Measurements from ENCODE around the gene IL27RA.
A peak's percentile ranks its signal among the peaks of the same experiment; 100 is the strongest.

Gene IL27RA

GRCh38 chr19:14031719-14032480, at the start of gene IL27RA:
Gene IL27RA (plus strand): TSS chr19:14031762. CDS start chr19:14031873, 111 bp downstream.
- peak; percentile 48 to 76 (median 65) for DNase-seq

DNA sequence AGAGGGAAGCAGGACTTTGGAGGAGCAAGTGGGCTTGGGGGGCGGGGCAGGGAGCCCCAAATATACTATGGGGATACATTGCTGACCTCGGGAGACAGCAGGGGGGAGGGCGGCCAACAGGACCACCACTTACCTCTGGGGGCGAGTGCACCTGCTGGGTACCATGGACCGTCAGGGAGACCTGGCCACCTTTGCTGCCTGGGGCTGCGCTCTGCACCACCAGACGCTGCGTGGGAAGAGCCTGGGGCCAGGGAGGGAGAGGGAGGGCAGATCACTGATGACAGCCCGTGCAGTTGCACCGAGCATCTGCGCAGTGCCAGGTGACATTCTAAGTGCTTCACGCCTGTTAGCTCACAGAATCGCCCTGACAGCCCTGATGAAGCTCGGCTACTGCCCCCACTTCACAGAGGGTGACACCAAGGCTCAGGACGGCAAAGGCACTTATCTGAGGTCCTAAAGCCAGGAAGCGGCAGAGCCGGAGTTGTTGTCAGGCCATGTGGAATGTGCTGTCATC, 49.5 kb upstream of the IL27RA start:
- DNase-seq: no peak

GRCh38 chr19:13982773-13983172, 48.8 kb upstream of the IL27RA start:
- DNase-seq: no peak

GRCh38 chr19:13983213-13983889, 48.2 kb upstream of the IL27RA start:
- DNase-seq: peak in 2 of 4 experiments; percentile 21 to 37

DNA sequence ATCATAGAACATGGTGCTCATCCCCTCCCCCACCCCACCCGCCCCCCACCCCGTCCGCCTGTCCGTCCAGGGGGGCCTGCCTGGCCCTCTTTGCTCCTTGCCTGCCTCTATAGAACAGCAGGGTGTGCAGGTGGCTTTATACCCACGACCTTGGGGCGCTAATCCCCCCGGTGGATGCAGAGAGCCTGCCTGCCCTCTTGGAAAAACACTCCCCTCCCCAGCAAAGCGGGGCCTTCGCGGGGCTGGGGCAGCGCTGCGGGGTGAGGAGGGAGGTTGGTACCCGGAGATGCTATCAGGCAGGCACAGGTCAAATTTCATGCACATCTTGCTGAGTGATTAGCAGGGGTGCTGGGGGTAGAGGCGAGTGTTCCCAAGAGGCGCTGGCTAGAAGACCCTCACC, 47.4 kb upstream of the IL27RA start:
- no peak for DNase-seq

DNA sequence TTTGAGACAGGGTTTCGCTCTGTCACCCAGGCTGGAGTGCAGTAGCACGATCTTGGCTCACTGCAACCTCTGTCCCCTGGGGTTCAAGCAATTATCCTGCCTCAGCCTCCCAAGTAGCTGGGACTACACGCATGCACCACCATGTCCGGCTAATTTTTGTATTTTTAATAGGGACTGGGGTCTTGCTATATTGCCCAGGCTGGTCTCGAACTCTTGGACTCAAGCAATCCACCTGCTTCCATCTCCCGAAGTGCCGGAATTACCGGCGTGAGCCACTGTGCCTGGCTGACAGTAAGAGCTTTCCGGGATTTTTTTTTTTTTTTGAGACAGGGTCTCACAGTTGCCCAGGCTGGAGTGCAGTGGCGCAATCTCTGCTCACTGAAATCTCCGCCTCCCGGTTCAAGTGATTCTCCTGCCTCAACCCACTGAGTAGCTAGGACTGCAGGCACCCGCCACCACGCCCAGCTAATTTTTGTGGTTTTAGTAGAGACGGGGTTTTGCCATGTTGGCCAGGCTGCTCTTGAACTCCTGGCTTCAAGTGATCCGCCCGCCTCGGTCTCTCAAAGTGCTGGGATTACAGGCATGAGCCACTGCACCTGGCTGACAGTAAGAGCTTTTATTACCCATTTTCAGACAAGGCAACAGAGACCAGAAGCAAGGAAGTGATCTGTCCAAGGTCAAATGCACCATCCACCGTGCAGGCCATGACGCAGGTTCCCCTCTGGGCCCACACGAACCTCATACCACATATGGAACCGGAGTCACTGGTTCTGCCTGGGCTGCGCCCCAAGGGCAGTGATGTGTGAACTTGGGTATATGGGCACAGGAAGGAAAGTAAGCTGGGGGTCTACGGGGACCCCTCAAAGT, 46.5 kb upstream of the IL27RA start:
- no peak for DNase-seq

DNA sequence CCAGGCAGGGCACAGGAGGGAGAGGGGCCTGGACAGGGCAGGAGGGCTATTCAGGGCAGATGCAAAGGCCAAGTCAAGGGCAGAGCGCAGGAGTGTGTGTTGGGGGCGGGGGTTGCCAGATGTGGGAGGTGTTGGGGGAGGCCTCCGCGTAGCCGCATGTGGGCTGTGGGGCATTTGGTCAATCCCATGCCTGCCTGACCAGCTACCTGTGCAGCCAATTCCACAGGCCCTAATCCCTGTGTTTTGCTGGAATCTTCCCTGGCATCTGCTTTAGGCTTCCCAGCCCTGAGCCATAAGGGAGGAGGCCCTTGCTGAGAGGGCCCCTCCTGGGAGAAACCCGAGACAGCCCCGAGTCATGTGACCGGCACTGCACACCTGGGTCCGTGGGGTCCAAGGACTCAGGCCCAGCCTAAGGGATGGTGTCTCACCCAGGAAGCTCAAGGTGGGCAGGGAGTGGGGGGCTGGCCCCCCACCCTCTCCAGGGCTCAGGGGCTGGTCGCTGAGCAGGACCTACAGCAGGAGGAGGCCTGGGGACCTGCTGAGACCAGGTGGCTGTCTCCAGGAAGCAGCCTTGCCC, 45.7 kb upstream of the IL27RA start:
- DNase-seq: no peak

DNA sequence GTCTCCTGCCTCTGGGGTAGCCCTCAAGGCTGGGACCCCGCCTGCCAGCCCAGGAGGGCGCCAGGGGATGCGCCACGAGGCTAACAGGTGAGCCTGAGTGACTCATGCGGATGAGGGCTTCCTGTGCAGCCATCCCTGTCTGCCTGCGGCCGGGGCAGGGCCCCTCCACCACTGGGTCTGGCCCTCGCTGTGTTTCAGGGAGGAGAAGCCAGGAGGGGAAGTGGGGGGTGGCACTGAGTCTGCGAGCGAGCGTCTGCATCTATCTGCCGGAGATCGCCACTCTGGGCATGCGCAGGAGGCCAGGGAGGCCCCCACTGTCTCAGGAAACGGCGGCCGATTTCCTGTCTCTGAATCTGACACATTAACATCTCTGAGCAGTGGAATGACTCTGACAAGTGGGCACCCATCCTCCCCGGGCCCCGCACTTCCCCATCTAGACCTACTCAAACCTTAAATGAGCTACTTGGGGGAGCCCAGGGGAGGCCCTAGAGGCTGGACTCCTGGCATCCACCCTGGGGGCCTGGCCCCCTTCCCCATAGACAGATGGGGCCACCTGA, 45.1 kb upstream of the IL27RA start:
- peak; percentile 88 to 98 (median 96) for DNase-seq

DNA sequence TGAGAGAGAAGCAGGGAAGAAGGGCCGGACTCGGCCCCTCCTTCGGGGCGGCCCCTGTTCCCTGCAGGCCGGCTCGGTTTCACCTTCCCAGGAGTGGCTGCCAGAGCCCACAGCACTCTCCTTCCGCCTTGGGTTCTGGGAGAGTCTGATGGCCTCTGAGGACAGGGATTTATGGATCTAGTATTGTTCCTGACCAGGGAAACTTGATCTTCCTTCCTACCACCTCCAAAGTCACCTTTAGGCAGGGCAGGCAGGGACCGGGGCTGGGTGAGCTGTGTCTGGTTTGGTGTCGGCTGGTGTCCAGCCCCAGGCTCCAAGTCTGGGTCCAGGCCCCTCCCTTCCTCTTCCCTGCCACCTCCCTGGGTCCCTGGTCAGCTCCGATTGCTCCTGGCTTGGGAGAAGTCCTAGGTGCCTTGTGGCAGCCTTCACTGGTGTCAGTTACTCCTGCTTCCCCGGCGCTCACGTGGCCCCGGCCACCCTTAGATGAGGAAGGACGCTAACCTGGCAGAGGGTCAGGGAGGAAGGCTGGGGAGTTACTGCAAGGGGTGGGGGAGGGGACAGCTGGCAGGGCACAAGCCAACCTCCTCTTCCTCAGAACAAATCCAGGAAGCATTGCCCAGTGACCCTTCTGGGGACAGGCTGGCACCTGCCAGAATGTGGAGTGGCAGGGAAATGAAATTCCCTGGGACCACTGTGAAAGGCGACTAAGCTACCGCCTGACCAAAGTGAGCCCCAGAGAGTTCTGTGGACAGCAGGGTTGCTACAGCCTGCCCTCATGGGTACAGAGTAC, 44.3 kb upstream of the IL27RA start:
- DNase-seq: no peak

GRCh38 chr19:13989487-13989886, 42.1 kb upstream of the IL27RA start:
- no peak for DNase-seq

DNA sequence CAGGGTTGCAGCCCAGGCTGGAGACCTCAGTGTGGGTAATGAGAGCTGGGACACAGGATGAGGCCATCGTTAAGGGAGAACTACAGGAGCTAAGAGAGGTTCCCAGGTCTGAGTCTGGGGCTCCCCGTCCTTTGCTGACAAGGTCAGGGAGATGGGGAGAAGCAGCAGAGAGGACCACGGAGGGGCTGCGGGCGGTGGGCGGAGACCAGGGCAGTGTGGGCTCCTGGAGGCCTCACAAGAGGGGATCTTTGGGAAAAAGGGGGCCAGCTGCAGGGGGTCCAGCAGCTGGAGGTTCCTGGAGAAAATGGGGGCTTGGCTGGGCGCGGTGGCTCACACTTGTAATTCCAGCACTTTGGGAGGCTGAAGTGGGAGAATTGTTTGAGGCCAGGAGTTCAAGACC, 41.5 kb upstream of the IL27RA start:
- DNase-seq: no peak

GRCh38 chr19:13992025-13992424, 39.5 kb upstream of the IL27RA start:
- no peak for DNase-seq

- DNase-seq: no peak
Observed at GRCh38 chr19:13993590-13994300, 37.8 kb upstream of the IL27RA start.

DNA sequence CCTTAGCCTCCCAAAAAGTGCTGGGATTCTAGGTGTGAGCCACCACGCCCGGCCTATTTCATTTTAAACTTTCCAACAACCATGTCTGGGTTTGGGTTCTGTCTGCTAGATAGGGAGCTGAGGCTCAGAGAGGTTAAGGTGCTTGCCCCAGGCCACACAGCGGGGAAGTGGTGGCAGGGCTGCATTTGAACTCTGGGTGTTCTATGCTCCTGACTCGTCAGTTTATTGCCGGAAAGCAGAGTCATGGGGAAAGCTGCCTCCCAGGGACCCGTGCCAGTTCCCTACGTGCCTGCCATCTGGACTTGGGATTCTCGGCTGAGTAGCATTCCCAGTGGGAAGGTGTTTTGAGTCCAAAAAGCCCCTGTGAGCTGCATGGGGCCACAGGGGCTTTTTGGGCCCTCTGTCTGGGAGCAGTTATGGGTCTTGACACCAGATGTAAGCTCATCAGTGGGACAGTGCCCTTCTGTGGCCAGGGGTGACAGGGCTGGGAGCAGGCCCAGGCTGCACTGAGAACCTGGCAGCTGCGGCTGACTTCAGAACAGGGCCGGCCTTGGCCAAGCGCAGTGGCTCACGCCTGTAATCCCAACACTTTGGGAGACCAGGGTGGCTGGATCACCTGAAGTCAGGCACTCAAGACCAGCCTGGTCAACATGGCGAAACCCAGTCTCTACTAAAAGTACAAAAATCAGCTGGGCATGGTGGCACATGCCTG, 36.4 kb upstream of the IL27RA start:
- DNase-seq: no peak

- no peak for DNase-seq
Observed at GRCh38 chr19:13995878-13996765, 35.4 kb upstream of the IL27RA start.

- no peak for DNase-seq
Observed at GRCh38 chr19:13996928-13997630, 34.5 kb upstream of the IL27RA start.

DNA sequence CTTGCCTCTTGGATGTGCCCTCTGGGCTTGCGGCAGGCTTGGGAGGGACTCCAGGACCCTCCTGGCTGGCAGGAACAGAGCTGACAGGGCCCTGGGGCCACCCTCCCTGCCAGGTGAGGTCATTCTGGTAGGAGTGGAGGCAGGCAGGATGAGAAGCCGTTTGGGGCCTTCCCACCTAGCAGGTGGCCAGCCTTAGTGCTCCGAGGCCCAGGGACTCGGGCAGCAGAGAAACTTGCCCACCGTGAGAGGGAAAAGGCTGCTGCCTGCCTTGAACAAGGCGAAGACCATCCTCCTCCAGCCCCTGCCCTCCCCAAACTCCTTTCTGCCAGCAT, 34.0 kb upstream of the IL27RA start:
- DNase-seq: no peak

- DNase-seq: no peak
Observed at GRCh38 chr19:13998426-13998825, 33.1 kb upstream of the IL27RA start.

GRCh38 chr19:13999085-13999484, 32.5 kb upstream of the IL27RA start:
- no peak for DNase-seq

Data from activated naive CD4-positive, alpha-beta T cell (primary cell).